ENCODE results near the gene RPTOR.

The RPTOR gene

DNA sequence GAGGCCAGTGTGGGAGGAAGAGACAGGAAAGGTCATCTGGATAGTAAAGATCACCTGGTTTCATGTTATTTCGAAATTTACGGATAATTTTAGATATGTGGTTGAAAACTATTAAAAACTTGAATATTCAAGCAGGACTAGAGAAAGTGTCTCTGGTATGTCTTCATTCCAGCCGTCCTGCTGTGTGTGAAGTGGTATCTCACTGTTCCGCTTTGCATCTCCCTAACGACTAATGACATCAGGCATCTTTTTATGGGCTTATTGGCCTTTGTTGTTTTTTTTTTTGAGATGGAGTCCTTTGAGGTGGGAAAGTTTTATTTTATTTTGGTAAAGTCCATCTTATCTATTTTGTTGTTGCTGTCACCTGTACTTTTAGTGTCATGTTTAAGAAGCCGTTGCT, 232.6 kb downstream of the RPTOR start:
- H3K27ac Mint-ChIP-seq = no peak overlapping the region
- peaks cover 44% of the 10 kb centered on the region for H3K36me3 Mint-ChIP-seq (ENCODE audit: low read depth)
- no peak overlapping the region for H3K4me3 Mint-ChIP-seq
- H3K4me1 Mint-ChIP-seq (ENCODE audit: low read depth) = peaks cover 36% of the 10 kb centered on the region
- peaks cover 4% of the 10 kb centered on the region for H3K27me3 Mint-ChIP-seq
- intact Hi-C loops (cut with micrococcal nuclease) = no loop called here
- H3K9me3 Mint-ChIP-seq = no peaks in the 10 kb centered on the region

DNA sequence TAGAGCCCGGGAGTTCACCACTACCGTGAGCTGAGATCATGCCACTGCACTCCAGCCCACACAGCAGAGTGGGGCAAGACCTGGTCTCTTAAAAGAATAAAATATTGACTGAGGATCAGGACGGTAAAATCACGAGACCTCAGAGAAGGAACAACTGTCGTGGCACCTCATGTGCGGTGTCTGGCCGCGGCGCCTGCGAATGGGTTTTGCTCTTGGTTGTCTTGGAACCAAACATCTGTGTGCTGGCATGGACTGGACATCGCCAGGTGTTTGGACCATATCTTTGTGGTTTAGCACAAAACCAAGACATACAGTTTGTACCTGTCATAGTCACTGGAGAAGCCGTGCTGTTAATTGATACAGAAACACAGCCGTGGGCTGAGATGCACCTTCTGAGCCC, 234.1 kb downstream of the RPTOR start:
- no peak overlapping the region for H3K4me3 Mint-ChIP-seq
- H3K9me3 Mint-ChIP-seq = no peaks in the 10 kb centered on the region
- intact Hi-C loops (cut with micrococcal nuclease) = no loop called here
- peaks cover 45% of the 10 kb centered on the region for H3K4me1 Mint-ChIP-seq (ENCODE audit: low read depth)
- peaks cover 4% of the 10 kb centered on the region for H3K27me3 Mint-ChIP-seq
- peaks cover 44% of the 10 kb centered on the region for H3K36me3 Mint-ChIP-seq (ENCODE audit: low read depth)
- H3K27ac Mint-ChIP-seq = no peak overlapping the region

DNA sequence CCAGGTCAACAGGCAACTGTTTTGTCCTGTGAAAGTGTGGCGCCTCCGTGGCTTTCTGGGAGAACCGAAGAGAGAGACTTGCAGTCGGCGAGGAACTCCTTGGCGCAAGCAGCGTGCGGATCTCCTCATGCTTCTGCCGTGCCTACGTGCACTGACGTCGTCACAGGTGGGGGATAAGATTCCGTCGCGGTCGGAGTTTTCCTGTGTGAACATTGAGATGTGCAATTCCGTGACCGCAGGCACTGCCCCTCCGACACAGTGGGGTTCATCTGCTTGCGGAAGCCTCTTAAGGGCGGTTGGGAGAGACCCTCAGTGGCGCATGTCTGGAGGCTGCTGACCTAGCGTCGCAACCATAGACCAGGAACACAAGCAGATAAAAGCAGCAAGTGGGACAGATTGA, 234.7 kb downstream of the RPTOR start:
- no peak overlapping the region for H3K27ac Mint-ChIP-seq
- H3K36me3 Mint-ChIP-seq (ENCODE audit: low read depth) = peaks cover 39% of the 10 kb centered on the region

DNA sequence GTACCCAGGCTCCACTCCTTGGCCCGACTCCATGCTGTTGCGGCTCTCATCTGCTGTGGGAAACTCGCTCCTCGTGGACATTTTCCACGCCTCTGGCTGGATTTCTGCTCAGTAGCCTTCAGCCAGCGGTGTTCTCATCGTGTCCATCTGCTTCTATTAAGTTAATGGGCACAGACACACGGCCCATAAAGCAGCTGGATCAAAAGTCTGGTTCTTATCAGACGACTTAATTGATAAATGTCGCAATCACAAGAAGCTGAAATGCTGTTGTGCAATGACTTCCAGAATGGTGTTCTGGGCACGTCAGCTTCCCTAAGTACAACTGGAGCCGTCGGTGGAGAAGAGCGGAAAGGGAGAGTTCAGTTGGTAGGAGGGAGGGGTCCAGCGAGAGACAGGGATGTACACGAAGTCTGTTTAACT, 235.3 kb downstream of the RPTOR start:
- Mint-ChIP-seq H3K4me1 (ENCODE audit: low read depth) (peaks cover 37% of the 10 kb centered on the region), H3K27ac (peak overlapping the region; percentile 75), H3K27me3 (peaks cover 2% of the 10 kb centered on the region), H3K9me3 (no peaks in the 10 kb centered on the region), H3K36me3 (ENCODE audit: low read depth) (peaks cover 33% of the 10 kb centered on the region), H3K4me3 (peak overlapping the region; percentile 53)
- intact Hi-C loops (cut with micrococcal nuclease) = no loop called here

More for the DNA sequence above, 234.7 kb downstream of the RPTOR start:
- peaks cover 43% of the 10 kb centered on the region for H3K4me1 Mint-ChIP-seq (ENCODE audit: low read depth)
- peaks cover 4% of the 10 kb centered on the region for H3K27me3 Mint-ChIP-seq
- intact Hi-C loops (cut with micrococcal nuclease) = no loop called here
- no peak overlapping the region for H3K4me3 Mint-ChIP-seq
- H3K9me3 Mint-ChIP-seq = no peaks in the 10 kb centered on the region

DNA sequence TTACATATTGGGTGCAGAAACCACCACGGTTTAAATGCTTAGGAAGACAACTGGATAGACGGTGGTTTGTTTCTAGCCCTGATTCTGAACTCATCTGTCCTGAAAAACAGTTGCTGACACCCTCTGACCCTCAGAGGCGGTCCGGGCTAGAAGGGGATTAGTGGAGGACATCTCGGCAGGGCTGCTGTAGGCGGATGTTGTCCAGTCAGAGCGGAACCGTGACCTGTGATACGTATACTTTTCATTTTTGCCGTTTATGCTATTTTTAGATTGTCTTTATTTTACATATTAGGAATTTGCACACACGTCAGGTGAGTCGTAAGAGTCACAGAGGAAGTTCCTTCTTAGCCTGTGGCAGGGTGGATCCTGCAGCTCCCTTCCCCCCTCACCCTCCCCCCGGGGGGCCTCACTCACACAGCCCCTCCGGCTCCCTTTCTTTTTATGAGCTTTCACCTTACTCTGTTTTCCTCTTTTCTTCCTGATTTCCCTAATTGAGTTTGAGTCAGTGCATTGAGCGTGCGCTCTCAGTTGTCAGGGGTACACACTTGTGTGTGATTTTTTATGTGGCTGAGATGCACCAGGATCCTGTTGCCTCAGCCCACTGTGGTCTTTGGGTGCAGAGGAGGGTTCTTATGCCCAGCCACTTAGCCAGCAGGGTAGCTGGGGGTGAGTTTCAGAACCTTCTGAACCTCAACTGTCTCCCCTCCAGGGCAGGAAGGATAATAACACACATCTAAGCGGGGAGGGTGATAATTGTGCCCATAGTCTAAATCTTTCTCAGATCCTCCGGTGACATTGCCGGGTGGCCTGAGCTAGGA, 236.0 kb downstream of the RPTOR start:
- Mint-ChIP-seq H3K36me3 (ENCODE audit: low read depth) (peaks cover 32% of the 10 kb centered on the region), H3K4me3 (peak overlapping the region; percentile 53), H3K27me3 (peaks cover 2% of the 10 kb centered on the region), H3K27ac (peak overlapping the region; percentile 75), H3K9me3 (no peaks in the 10 kb centered on the region), H3K4me1 (ENCODE audit: low read depth) (peaks cover 33% of the 10 kb centered on the region)
- intact Hi-C loops (cut with micrococcal nuclease) = no loop called here

DNA sequence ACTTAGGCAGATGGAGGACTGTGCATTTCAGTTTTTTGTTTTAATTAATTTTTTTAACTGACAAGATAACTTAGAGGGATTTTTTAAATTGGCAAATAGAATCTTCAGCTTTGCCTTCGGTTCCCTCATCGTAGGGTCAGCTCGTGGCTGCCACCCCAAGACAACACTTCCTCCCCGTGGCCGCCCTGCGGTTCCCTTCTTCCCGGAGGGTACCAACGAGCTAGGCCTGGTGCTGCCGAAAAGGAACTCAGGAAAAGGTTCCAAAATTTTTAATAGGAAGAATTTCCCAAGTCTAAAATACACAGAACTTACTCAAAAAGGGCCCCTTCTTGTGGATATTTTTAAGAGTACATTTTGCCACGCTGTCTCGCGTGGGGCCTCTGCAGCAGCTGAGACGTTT, 236.6 kb downstream of the RPTOR start:
- Mint-ChIP-seq H3K36me3 (ENCODE audit: low read depth) (peaks cover 32% of the 10 kb centered on the region), H3K4me3 (peak overlapping the region; percentile 45), H3K9me3 (no peaks in the 10 kb centered on the region), H3K27me3 (peaks cover 2% of the 10 kb centered on the region), H3K4me1 (ENCODE audit: low read depth) (peaks cover 33% of the 10 kb centered on the region), H3K27ac (peak overlapping the region; percentile 75)
- intact Hi-C loops (cut with micrococcal nuclease) = no loop called here

DNA sequence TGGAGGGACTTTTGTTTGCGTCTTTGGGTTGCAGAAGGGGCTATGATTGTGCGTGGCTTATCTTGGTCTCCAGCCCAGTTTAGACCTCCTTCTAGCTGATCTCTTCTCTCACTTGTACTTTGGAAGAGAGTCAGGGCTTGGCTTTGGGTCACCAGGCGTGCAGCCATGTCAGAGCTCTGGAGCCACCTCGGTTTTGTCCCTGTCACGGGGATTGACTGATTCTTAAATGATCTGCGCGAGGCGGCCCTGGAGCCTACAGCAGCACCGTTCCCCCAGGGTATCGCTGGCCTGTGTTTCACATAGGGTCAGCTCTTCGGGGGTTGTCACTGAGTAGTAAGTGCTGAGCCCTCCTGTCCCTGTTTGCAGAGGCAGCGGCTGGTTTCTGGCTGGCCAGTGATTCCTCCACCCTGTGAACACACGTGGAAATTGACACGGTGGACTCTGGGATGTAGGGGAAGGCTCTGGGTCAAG, 237.2 kb downstream of the RPTOR start:
- intact Hi-C loops (cut with micrococcal nuclease) = no loop called here
- Mint-ChIP-seq H3K9me3 (no peaks in the 10 kb centered on the region), H3K27me3 (peaks cover 2% of the 10 kb centered on the region), H3K4me1 (ENCODE audit: low read depth) (peaks cover 33% of the 10 kb centered on the region), H3K36me3 (ENCODE audit: low read depth) (peaks cover 27% of the 10 kb centered on the region), H3K4me3 (no peak overlapping the region), H3K27ac (no peak overlapping the region)

DNA sequence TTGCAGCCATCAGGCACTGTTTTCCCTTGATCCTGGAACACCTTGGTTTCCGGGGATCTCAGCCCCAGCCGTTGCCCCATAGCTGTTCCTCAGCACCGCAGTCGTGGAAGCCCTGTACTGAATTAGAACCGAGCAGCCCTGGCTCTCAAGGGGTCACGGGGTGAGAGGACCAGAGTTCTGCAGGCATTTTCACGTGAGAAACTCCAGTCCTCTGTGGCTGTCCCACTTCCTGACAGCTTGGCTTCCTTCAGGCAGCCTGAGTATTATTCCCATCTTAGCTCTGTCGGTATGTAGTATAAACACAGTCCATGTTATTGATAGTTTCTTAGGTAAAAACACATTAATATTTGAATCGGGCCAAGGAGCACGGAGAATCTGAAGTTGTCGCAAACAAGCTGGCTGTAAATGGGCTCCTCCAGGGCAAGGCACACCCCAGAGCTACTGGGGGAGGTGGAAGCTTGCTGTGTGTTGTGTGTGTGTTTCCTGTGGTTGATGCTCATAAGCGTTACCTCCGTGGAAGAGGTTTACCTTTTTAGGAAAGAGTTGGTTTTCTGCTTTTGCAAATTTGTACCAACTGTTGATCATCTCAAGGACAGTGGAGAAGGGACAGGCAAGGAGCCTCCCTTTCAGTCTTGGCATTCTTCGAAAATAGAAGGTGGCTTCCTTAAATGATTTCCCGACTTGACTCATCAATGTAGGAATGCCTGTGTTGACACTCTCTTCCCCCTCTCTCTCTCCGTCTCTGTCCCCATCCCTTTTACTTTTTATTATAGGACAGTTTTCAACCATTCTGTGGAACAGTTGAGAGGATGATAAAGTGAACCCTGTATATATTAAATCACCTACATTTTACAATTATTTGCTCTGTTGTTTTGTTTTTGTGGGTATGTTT, 238.1 kb downstream of the RPTOR start:
- Mint-ChIP-seq H3K27ac (no peak overlapping the region), H3K4me1 (ENCODE audit: low read depth) (peaks cover 33% of the 10 kb centered on the region), H3K4me3 (no peak overlapping the region), H3K36me3 (ENCODE audit: low read depth) (peaks cover 18% of the 10 kb centered on the region), H3K9me3 (no peaks in the 10 kb centered on the region), H3K27me3 (peaks cover 2% of the 10 kb centered on the region)
- intact Hi-C loops (cut with micrococcal nuclease) = no loop called here

DNA sequence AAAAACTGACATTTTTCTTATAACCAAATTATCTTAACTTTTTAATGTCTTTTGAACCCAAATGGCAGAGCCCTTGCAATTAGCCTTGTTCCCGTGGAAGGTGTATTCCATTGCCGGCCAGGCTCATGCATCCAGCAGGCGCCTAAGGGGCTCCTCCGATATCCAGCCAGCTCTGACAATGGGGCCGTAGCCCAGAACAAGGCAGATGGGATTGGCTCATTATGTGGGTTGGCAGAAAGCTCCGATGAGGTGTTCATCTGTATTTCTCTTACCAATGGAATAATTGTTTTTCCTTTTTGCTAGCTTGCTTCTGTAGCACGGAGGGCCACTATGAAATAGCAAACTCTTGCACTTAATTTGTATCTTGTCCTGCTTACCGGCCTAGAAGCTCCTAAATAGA, 238.8 kb downstream of the RPTOR start:
- no peak overlapping the region for H3K27ac Mint-ChIP-seq
- peaks cover 33% of the 10 kb centered on the region for H3K4me1 Mint-ChIP-seq (ENCODE audit: low read depth)
- peaks cover 12% of the 10 kb centered on the region for H3K36me3 Mint-ChIP-seq (ENCODE audit: low read depth)
- intact Hi-C loops (cut with micrococcal nuclease) = no loop called here
- H3K4me3 Mint-ChIP-seq = no peak overlapping the region
- H3K9me3 Mint-ChIP-seq = no peaks in the 10 kb centered on the region
- peaks cover 2% of the 10 kb centered on the region for H3K27me3 Mint-ChIP-seq

DNA sequence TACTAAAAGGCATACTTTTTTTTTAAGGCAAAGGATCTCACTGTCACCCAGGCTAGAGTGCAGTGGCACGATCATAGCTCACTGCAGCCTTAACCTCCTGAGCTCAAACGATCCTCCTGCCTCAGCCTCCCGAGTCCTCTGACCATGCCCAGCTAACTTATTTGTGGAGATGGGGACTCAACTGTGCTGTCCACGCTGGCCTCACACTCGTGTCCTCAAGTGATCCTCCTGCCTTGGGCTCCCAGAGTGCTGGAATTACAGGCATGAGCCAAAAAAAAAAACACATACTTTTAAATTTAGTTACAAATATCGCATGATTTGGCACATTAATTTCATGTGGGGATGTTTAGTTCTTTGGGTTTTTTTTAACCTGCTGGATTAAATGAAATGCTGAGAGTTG, 239.3 kb downstream of the RPTOR start:
- Mint-ChIP-seq H3K27ac (no peak overlapping the region), H3K4me3 (no peak overlapping the region), H3K36me3 (ENCODE audit: low read depth) (peaks cover 7% of the 10 kb centered on the region), H3K4me1 (ENCODE audit: low read depth) (peaks cover 33% of the 10 kb centered on the region), H3K27me3 (peaks cover 2% of the 10 kb centered on the region), H3K9me3 (no peaks in the 10 kb centered on the region)
- intact Hi-C loops (cut with micrococcal nuclease) = no loop called here

DNA sequence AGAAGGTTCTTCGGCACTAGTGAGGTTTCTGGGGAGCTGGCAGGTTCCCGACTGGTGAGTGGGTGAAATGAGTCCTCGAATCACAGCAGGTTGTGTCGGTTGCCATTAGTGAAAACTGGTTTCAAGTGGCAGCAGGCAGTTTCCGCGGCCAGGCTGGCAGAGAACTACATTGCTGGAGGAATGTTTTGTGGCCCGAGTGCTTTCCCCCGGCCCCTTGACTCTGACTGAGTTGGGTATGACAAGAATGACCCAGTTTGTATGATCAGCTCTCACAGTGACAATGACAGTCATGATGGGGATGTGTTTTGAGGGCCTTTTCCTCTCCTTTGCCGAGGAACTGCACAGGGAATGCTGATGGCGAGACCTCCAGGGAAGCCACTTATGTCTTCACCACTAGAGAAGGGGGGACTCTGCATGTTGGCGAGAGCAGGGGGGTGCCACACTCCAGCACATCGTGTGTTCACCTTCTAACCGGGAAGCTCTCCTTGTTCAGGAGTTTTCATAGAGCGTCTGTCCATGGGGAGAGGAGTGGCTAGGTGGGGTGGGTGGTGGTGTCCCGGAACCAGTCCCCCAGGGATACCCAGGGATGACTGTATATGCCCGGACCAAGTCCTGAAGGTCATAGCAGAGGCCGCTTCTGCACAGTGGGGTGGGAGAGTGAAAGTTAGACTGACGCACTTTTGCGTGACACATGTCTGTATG, 241.0 kb downstream of the RPTOR start:
- intact Hi-C loops (cut with micrococcal nuclease) = no loop called here
- Mint-ChIP-seq H3K27me3 (no peaks in the 10 kb centered on the region), H3K9me3 (no peaks in the 10 kb centered on the region), H3K4me3 (no peak overlapping the region), H3K27ac (no peak overlapping the region), H3K4me1 (ENCODE audit: low read depth) (peaks cover 30% of the 10 kb centered on the region), H3K36me3 (ENCODE audit: low read depth) (peaks cover 6% of the 10 kb centered on the region)

DNA sequence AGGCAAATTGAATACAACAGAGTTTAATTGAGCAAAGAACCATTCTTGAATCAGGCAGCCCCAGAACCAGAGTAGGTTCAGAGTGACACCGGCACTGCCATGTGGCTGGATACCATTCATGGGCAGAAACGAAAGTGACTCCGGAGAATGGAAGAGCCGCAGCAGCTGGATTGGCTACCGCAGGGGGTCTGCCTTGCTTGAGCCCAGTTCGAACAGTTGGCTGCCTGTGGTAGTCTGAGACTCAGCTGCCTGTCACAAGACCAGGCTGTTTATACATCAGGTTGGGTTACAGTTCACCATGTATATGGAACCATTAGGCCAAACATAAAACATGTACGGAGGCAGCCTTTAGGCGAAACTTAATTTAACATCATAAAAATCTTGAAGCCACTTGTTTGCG, 241.8 kb downstream of the RPTOR start:
- H3K27me3 Mint-ChIP-seq = no peaks in the 10 kb centered on the region
- H3K4me3 Mint-ChIP-seq = no peak overlapping the region
- H3K36me3 Mint-ChIP-seq (ENCODE audit: low read depth) = peaks cover 12% of the 10 kb centered on the region
- intact Hi-C loops (cut with micrococcal nuclease) = no loop called here
- H3K4me1 Mint-ChIP-seq (ENCODE audit: low read depth) = peaks cover 26% of the 10 kb centered on the region
- no peak overlapping the region for H3K27ac Mint-ChIP-seq
- no peaks in the 10 kb centered on the region for H3K9me3 Mint-ChIP-seq

DNA sequence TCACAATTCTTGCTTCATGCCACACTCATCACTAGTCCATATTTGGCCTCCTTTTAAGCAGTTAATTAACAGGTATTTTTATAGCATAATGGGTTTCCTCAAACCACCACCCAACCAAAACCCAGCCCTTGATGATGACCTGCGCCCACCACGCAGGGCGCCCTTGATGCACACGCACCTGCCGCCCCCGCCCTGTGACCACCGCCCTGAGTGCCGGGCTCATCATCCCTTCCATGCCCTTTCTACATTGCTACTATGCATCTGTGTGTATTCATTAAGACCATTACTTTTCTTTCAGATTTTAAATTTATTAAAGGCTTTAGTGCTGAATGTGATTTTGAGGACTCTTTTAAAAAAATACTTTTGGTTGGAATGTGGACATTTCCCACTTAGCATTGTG, 242.2 kb downstream of the RPTOR start:
- Mint-ChIP-seq H3K27ac (no peak overlapping the region), H3K4me1 (ENCODE audit: low read depth) (peaks cover 26% of the 10 kb centered on the region), H3K36me3 (ENCODE audit: low read depth) (peaks cover 13% of the 10 kb centered on the region), H3K9me3 (no peaks in the 10 kb centered on the region), H3K27me3 (no peaks in the 10 kb centered on the region), H3K4me3 (no peak overlapping the region)
- intact Hi-C loops (cut with micrococcal nuclease) = no loop called here

DNA sequence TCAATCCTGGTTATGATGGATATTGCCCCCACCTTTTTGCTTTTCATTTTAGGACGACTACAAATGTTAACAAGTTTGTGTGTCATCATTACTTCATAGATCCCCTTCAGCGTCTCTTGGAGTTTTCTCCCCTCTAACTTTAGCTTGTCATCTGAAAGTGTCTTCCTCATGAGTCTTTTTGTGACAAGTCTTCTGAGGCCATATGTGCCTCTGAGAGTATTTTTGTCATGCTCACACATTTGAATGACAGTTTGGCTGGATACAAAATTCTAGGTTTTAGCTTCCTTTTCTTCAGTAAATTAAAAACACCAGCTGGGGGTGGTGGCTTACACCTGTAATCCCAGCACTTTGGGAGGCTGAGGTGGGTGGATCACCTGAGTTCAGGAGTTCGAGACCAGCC, 243.2 kb downstream of the RPTOR start:
- no peak overlapping the region for H3K4me3 Mint-ChIP-seq
- intact Hi-C loops (cut with micrococcal nuclease) = no loop called here
- H3K27ac Mint-ChIP-seq = no peak overlapping the region
- H3K9me3 Mint-ChIP-seq = no peaks in the 10 kb centered on the region
- H3K27me3 Mint-ChIP-seq = no peaks in the 10 kb centered on the region
- peaks cover 21% of the 10 kb centered on the region for H3K4me1 Mint-ChIP-seq (ENCODE audit: low read depth)
- peaks cover 20% of the 10 kb centered on the region for H3K36me3 Mint-ChIP-seq (ENCODE audit: low read depth)
